ENCODE results near the gene UGT2B15. TPM values are rescaled to one million over a fixed set of nuclear protein-coding genes. Genes with fewer than 3 reads are reported as not detected.
"Not testable (repeated sequence)": the region's sequence is repeated elsewhere in the genome, so short reads cannot be mapped to it uniquely, and the experiment has no call there.

The UGT2B15 gene
- total and polyA plus RNA-seq, 9 donors = 0.40 to 0.46 TPM; not detected in 7

DNA sequence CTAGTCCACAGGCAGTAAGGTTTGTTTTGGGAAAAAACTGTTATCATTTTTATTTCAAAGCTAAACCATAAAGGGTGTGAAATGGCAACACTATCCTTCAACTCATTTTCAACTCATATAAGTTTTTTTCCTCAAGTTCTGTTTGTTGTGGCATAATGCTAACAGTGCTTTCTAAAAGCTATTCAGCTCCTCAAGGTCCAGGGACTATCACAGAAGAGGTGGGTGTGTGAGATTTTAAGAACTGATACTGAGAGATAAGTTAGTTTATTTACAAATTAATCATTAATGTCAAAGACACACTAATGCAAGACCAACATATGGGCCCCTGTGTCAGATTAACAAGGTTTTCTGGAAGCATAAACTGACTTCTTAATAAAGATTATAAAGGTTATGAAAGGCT is 11.8 kb downstream of the UGT2B15 start:
- no peak for DNase-seq
- Histone ChIP-seq H3K4me3 (no peak overlapping the region), H3K9me3 (no peaks in the 10 kb centered on the region), H3K27ac (no peak overlapping the region), H3K27me3 (no peaks in the 10 kb centered on the region), H3K4me1 (ENCODE audit: insufficient read depth) (no peaks in the 10 kb centered on the region), H3K36me3 (no peaks in the 10 kb centered on the region)
- TF ChIP-seq POLR2A (IDR thresholded peaks at IDR 0.05) (no peak), EP300 (IDR thresholded peaks at IDR 0.05) (no peak)
- TF ChIP-seq, protein P1, sequence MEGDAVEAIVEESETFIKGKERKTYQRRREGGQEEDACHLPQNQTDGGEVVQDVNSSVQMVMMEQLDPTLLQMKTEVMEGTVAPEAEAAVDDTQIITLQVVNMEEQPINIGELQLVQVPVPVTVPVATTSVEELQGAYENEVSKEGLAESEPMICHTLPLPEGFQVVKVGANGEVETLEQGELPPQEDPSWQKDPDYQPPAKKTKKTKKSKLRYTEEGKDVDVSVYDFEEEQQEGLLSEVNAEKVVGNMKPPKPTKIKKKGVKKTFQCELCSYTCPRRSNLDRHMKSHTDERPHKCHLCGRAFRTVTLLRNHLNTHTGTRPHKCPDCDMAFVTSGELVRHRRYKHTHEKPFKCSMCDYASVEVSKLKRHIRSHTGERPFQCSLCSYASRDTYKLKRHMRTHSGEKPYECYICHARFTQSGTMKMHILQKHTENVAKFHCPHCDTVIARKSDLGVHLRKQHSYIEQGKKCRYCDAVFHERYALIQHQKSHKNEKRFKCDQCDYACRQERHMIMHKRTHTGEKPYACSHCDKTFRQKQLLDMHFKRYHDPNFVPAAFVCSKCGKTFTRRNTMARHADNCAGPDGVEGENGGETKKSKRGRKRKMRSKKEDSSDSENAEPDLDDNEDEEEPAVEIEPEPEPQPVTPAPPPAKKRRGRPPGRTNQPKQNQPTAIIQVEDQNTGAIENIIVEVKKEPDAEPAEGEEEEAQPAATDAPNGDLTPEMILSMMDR (IDR thresholded peaks at IDR 0.05) = no peak
- intact Hi-C loops (cut with DNase I) = loop anchor here in 1 of 4 donors (10.0 kb wide), 1 partner anchor 1536 kb away; the partner anchor contains the start of gene ODAM

DNA sequence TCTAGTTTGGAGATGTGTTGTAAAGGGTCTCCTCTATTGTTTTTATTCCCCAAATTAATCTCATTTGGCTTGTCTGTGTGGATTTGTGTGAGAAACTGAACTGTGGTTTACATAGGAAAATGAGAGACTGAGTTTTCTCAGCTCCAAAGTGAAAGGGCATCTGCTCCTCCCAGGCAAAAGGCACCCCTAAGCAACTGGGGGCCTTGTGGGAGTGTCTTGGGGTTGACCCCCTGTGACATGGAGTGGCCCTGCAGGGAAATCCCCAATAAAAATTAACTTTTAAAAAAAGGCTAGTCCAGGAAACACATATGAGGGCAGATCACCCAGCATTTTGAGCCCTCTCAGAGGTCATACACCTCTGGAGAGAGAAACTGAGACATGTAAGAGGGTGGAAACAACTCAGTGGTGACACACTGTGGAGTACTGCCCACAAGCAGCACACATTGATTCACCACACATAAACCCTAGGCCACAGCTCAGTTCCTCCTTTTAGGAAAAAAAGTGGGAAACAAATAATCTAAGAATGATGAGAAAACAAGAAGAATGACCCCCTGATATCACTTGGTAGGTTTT is 13.3 kb downstream of the UGT2B15 start:
- not testable (repeated sequence) for H3K36me3 ChIP-seq; H3K4me1 ChIP-seq (ENCODE audit: insufficient read depth); H3K27ac ChIP-seq; H3K9me3 ChIP-seq; H3K27me3 ChIP-seq; H3K4me3 ChIP-seq; DNase-seq
- intact Hi-C loops (cut with DNase I) = loop anchor here in 1 of 4 donors (10.0 kb wide), 1 partner anchor 1538 kb away; the partner anchor contains the start of gene ODAM

DNA sequence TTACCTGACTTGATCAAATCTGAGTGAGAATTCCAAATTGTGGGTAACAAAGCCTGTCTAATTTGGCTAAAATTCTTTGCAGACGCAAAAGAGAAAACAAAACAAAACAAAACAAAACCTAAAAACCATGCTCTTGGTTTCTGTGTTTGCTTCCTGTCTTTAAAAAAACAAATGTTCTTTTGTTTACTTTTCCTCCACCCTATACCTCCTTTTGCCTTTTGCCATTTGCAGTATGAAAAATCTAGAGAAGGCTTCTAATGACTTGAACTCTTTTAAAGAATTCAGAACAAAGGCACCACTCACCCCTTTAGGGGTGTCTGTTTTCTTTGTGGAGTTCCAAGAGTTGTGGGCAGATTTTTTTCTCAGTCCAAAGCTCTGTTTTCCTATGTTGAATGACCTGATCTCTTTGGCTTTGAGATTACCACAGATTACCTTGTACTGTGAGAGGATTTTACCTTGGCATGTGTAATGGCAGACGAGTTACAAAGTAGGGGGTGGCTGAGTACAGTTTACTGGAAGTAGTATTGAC is 13.9 kb downstream of the UGT2B15 start:
- H3K4me3 ChIP-seq, H3K27ac ChIP-seq: not testable (repeated sequence)

DNA sequence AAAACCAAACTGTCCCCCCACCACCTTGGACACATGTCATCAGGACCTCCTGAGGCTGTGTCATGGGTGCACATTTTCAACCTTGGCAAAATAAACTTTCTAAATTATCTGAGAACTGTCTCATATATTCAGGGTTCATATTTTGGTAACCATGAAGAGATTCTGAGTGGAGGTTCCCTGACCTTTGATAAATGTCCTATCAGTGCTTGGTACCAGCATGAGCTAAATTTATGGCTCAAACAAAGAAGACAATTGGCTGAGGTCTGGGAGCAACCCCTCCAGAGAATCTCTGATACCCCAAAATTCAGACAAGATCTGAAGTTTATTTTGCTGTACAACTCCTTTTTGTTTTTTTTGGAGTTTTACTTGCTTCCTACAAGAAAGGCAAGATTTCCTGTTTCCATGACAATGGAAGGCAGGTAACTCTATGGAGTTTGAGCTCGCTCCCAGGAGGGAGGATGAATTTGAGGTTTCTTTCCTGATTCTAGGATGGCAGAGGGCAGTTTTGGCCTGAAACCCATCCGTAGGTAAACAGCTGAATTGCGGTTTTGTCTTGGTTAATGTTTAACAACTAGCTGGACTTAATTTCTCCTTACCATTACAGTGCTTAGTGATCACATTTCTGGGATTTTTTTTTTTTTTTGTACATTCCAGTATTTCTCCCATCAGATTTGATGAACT is 14.5 kb downstream of the UGT2B15 start:
- no peak overlapping the region for H3K4me3 ChIP-seq
- no peak overlapping the region for H3K27ac ChIP-seq
- DNase-seq = no peak
- H3K9me3 ChIP-seq = no peaks in the 10 kb centered on the region
- no peak for TF ChIP-seq POLR2A (IDR thresholded peaks at IDR 0.05)
- intact Hi-C loops (cut with DNase I) = loop anchor here in 1 of 4 donors (10.0 kb wide), 1 partner anchor 1539 kb away; the partner anchor contains the start of gene ODAM
- H3K36me3 ChIP-seq = no peaks in the 10 kb centered on the region
- H3K27me3 ChIP-seq = no peaks in the 10 kb centered on the region
- H3K4me1 ChIP-seq (ENCODE audit: insufficient read depth) = no peaks in the 10 kb centered on the region
- WGBS, 3 donors = 56 to 91% (median 84%) methylated on average over 3 of the region's 3 CpGs

More for the DNA sequence above, 13.9 kb downstream of the UGT2B15 start:
- not testable (repeated sequence) for H3K4me1 ChIP-seq (ENCODE audit: insufficient read depth); H3K27me3 ChIP-seq; H3K36me3 ChIP-seq; H3K9me3 ChIP-seq; DNase-seq
- intact Hi-C loops (cut with DNase I) = loop anchor here in 1 of 4 donors (10.0 kb wide), 1 partner anchor 1538 kb away; the partner anchor contains the start of gene ODAM
- 39 to 64% (median 46%) methylated on average over 2 of the region's 2 CpGs for WGBS, 3 donors

DNA sequence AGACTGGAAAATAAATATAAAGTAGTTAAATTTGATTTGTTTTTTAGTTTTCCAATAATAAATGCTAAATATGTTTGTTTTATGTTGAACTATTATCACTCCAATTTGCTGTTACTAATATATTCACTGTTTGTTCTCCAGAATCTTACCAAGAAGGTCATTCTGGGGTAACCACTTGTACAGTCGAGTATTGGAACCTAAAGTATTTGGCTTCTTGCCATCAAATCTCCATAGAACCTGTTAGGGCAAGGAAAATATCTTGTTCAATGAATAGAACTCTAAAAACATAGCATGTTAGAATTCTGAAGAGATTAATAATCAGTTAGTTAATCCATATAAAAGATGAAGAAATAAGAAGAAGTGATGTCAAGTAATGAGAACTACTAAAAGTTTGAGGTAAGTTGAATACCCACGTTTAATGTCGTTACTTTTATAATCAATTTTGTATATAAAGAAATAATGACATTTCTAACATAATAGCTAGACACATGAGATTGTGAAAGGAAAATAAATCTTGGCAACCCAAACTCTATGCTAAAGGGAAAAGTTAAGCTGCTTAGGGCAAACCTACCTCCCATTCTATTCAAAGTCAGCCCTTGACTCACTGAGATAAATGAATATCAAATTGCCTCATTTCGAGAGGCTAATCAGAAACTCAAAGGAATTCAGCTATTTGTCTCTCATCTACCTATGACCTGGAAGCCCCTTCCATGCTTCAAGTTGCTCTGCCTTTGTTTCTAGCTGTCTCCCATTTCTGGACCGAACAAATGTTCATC is 15.3 kb downstream of the UGT2B15 start:
- Histone ChIP-seq H3K27me3 (no peaks in the 10 kb centered on the region), H3K4me1 (ENCODE audit: insufficient read depth) (no peaks in the 10 kb centered on the region), H3K27ac (no peak overlapping the region), H3K4me3 (no peak overlapping the region), H3K9me3 (no peaks in the 10 kb centered on the region), H3K36me3 (no peaks in the 10 kb centered on the region)
- no peak for DNase-seq
- TF ChIP-seq POLR2A (IDR thresholded peaks at IDR 0.05) (no peak), EP300 (IDR thresholded peaks at IDR 0.05) (no peak)
- TF ChIP-seq, protein P1 (IDR thresholded peaks at IDR 0.05) = no peak
- intact Hi-C loops (cut with DNase I) = loop anchor here in 1 of 4 donors (10.0 kb wide), 1 partner anchor 1540 kb away; the partner anchor contains the start of gene ODAM
- 59 to 68% (median 65%) methylated on average over 5 of the region's 5 CpGs for WGBS, 3 donors

Measured in ovary (tissue), 9 donors.